ENCODE measurements around the gene MME. TPM values are rescaled to one million over a fixed set of nuclear protein-coding genes. Genes with fewer than 3 reads are reported as not detected.

The MME gene
- total RNA-seq, 1 donor from 2014 or later = 54.3 TPM

DNA sequence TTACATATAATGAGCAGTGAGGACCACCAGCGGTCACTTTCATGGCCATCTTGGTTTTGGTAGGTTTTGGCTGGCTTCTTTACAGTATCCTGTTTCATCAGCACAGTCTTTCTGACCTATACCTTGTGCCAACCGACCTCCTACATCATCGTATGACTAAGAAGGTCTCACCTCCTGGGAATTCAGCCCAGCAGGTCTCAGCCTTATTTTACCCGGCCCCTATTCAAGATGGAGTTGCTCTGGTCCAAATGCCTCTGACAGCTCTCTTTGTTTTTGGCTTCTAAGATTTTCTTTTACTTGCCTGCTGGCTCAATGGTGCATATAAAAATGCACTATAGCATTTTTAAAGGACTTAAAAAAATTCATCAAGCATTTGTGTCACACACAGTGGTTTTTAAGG, 3.2 kb upstream of the MME start:
- Histone ChIP-seq H3K4me1 (ENCODE audit: insufficient read depth, low read length) (peaks cover 3% of the 10 kb centered on the region), H2AFZ (ENCODE audit: low read depth, low read length) (no peak overlapping the region), H4K20me1 (ENCODE audit: insufficient read depth, low read length) (no peaks in the 10 kb centered on the region), H3K36me3 (ENCODE audit: insufficient read depth, low read length) (no peaks in the 10 kb centered on the region), H3K4me3 (ENCODE audit: insufficient read depth, low read depth, low read length) (no peak overlapping the region), H3K79me2 (ENCODE audit: insufficient read depth, low read length) (no peaks in the 10 kb centered on the region), H3K9ac (ENCODE audit: low read length) (no peak overlapping the region), H3K27me3 (ENCODE audit: insufficient read depth, low read length) (peaks cover 2% of the 10 kb centered on the region), H3K27ac (ENCODE audit: low read depth, low read length) (no peak overlapping the region), H3K9me3 (ENCODE audit: insufficient read depth, low read depth, low read length) (no peaks in the 10 kb centered on the region), H3K4me2 (ENCODE audit: low read length) (no peak overlapping the region)
- peaks cover 4% of the 10 kb centered on the region for H3K4me1 Mint-ChIP-seq (ENCODE audit: low read depth, unreplicated experiment)
- DNase-seq (ENCODE audit: low read depth) (no peak), FAIRE-seq (no peak)
- no peaks in the 10 kb centered on the region for H3K36me3 Mint-ChIP-seq (ENCODE audit: low read depth, unreplicated experiment)
- H3K9me3 Mint-ChIP-seq (ENCODE audit: unreplicated experiment) = peaks cover 1% of the 10 kb centered on the region
- TF ChIP-seq, protein P1, sequence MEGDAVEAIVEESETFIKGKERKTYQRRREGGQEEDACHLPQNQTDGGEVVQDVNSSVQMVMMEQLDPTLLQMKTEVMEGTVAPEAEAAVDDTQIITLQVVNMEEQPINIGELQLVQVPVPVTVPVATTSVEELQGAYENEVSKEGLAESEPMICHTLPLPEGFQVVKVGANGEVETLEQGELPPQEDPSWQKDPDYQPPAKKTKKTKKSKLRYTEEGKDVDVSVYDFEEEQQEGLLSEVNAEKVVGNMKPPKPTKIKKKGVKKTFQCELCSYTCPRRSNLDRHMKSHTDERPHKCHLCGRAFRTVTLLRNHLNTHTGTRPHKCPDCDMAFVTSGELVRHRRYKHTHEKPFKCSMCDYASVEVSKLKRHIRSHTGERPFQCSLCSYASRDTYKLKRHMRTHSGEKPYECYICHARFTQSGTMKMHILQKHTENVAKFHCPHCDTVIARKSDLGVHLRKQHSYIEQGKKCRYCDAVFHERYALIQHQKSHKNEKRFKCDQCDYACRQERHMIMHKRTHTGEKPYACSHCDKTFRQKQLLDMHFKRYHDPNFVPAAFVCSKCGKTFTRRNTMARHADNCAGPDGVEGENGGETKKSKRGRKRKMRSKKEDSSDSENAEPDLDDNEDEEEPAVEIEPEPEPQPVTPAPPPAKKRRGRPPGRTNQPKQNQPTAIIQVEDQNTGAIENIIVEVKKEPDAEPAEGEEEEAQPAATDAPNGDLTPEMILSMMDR (IDR thresholded peaks at IDR 0.05; ENCODE audit: insufficient read depth, low read depth, low read length) = no peak
- no peak for TF ChIP-seq EZH2 (IDR thresholded peaks at IDR 0.05; ENCODE audit: insufficient read depth, low read length)
- H3K27ac Mint-ChIP-seq (ENCODE audit: unreplicated experiment) = no peak overlapping the region
- no peak overlapping the region for H3K4me3 Mint-ChIP-seq (ENCODE audit: unreplicated experiment)
- H3K27me3 Mint-ChIP-seq (ENCODE audit: low read depth, unreplicated experiment) = peaks cover 3% of the 10 kb centered on the region

DNA sequence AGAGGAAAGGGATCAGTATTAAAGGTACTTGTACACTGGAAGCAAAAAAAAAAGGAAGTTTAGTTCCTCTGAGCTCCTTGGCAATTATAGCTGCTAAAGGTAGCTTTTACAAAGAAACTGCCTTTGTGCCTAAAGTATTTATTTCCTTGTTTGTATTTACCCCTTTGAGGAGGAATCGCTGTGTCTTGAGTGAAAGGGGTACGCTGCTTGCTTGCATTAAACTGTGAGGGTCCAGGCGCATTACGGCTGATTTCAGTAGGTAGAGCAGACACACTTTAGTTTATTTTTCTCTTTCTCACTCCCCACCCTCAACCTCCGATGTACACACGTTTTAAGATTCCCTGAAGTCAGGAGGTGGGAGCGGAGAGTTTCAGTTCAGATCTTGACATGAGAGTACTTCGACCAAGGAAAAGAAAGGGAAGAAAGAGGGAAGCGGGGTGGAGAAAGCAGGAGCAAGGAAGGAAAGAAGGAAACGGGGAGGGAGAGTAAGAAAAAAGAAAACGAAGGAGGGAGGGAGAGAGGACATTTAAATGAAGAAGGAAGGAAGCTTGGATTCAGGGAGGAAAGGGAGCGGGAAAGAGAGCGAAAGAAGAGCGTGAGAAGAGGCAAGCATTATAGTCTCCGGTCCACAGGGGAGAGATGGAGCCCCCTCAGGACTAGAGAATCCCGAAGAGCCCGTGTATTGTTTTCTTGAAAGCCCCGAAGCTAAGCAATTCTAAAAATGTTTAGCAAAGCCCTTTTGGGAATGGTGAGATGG, 1.2 kb upstream of the MME start:
- Histone ChIP-seq H3K4me2 (ENCODE audit: low read length) (peak overlapping the region; percentile 83), H3K36me3 (ENCODE audit: insufficient read depth, low read length) (no peaks in the 10 kb centered on the region), H3K27ac (ENCODE audit: low read depth, low read length) (no peak overlapping the region), H3K9me3 (ENCODE audit: insufficient read depth, low read depth, low read length) (no peaks in the 10 kb centered on the region), H3K4me3 (ENCODE audit: insufficient read depth, low read depth, low read length) (peak overlapping the region; percentile 64), H3K27me3 (ENCODE audit: insufficient read depth, low read length) (peaks cover 2% of the 10 kb centered on the region), H3K4me1 (ENCODE audit: insufficient read depth, low read length) (peaks cover 3% of the 10 kb centered on the region), H2AFZ (ENCODE audit: low read depth, low read length) (peak overlapping the region; percentile 29), H3K79me2 (ENCODE audit: insufficient read depth, low read length) (no peaks in the 10 kb centered on the region), H4K20me1 (ENCODE audit: insufficient read depth, low read length) (no peaks in the 10 kb centered on the region), H3K9ac (ENCODE audit: low read length) (peak overlapping the region; percentile 60)
- DNase-seq (ENCODE audit: low read depth) (no peak), FAIRE-seq (no peak)
- Mint-ChIP-seq H3K9me3 (ENCODE audit: unreplicated experiment) (no peaks in the 10 kb centered on the region), H3K4me1 (ENCODE audit: low read depth, unreplicated experiment) (no peaks in the 10 kb centered on the region), H3K36me3 (ENCODE audit: low read depth, unreplicated experiment) (no peaks in the 10 kb centered on the region), H3K27ac (ENCODE audit: unreplicated experiment) (peak overlapping the region; percentile 73), H3K27me3 (ENCODE audit: low read depth, unreplicated experiment) (peaks cover 4% of the 10 kb centered on the region), H3K4me3 (ENCODE audit: unreplicated experiment) (peak overlapping the region; percentile 89)
- TF ChIP-seq, protein P1 (IDR thresholded peaks at IDR 0.05; ENCODE audit: insufficient read depth, low read depth, low read length) = no peak
- no peak for TF ChIP-seq EZH2 (IDR thresholded peaks at IDR 0.05; ENCODE audit: insufficient read depth, low read length)

DNA sequence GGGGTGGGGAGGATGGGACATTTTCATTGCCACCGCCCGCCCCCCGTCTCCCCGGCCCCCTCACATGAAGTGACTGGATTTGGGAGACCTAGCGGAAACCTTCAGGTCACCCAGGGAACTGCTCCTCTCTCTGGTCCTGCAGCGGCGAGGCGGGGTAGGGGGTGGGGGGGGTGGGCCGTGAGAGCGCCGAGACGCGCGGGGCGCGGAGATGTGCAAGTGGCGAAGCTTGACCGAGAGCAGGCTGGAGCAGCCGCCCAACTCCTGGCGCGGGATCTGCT, 712 bp upstream of the MME start:
- H2AFZ ChIP-seq (ENCODE audit: low read depth, low read length) = peak overlapping the region; percentile 96
- H3K9me3 ChIP-seq (ENCODE audit: insufficient read depth, low read depth, low read length) = no peaks in the 10 kb centered on the region
- H3K4me1 ChIP-seq (ENCODE audit: insufficient read depth, low read length) = peaks cover 3% of the 10 kb centered on the region
- DNase-seq (ENCODE audit: low read depth) = no peak
- no peaks in the 10 kb centered on the region for H3K36me3 ChIP-seq (ENCODE audit: insufficient read depth, low read length)
- H3K4me3 ChIP-seq (ENCODE audit: insufficient read depth, low read depth, low read length) = peak overlapping the region; percentile 75
- no peaks in the 10 kb centered on the region for H4K20me1 ChIP-seq (ENCODE audit: insufficient read depth, low read length)
- no peaks in the 10 kb centered on the region for H3K79me2 ChIP-seq (ENCODE audit: insufficient read depth, low read length)
- Mint-ChIP-seq H3K27ac (ENCODE audit: unreplicated experiment) (no peak overlapping the region), H3K9me3 (ENCODE audit: unreplicated experiment) (no peaks in the 10 kb centered on the region), H3K36me3 (ENCODE audit: low read depth, unreplicated experiment) (no peaks in the 10 kb centered on the region), H3K27me3 (ENCODE audit: low read depth, unreplicated experiment) (peaks cover 4% of the 10 kb centered on the region), H3K4me1 (ENCODE audit: low read depth, unreplicated experiment) (no peaks in the 10 kb centered on the region), H3K4me3 (ENCODE audit: unreplicated experiment) (peak overlapping the region; percentile 89)
- H3K9ac ChIP-seq (ENCODE audit: low read length) = peak overlapping the region; percentile 60
- peaks cover 2% of the 10 kb centered on the region for H3K27me3 ChIP-seq (ENCODE audit: insufficient read depth, low read length)
- TF ChIP-seq EZH2 (IDR thresholded peaks at IDR 0.05; ENCODE audit: insufficient read depth, low read length) = no peak
- TF ChIP-seq, protein P1 (IDR thresholded peaks at IDR 0.05; ENCODE audit: insufficient read depth, low read depth, low read length) = no peak
- peak overlapping the region; percentile 83 for H3K4me2 ChIP-seq (ENCODE audit: low read length)
- no peak for FAIRE-seq
- no peak overlapping the region for H3K27ac ChIP-seq (ENCODE audit: low read depth, low read length)

Measured in astrocyte (in vitro differentiated cells and primary cell).